Spinal cord (tissue), 10 donors: Measurements from ENCODE around the gene CIC. TPM values are rescaled to one million over a fixed set of nuclear protein-coding genes. Genes with fewer than 3 reads are reported as not detected.

Experiments
- DNase-seq, 6 donors: peaks; one replicate each; pipeline versions ENCODE4 v3.0.0 to v3.0.0-alpha.2; 2013 to 2015; ENCODE audit warnings: low spot score in 6 of 6, low read depth in 4 of 6
- H3K27ac ChIP-seq: one replicate; pipeline ENCODE4 v1.5.1; 2013; ENCODE audit warnings: low read depth, low read length, control low read depth
- H3K27me3 ChIP-seq: one replicate; pipeline ENCODE4 v1.6.1; 2013; ENCODE audit warnings: low read length; ENCODE audit not compliant: control insufficient read depth, insufficient read depth
- H3K36me3 ChIP-seq: one replicate; pipeline ENCODE4 v1.6.1; 2013; ENCODE audit warnings: low read length; ENCODE audit not compliant: control insufficient read depth, insufficient read depth
- H3K4me1 ChIP-seq: one replicate; pipeline ENCODE4 v1.6.1; 2013; ENCODE audit warnings: low read length; ENCODE audit not compliant: control insufficient read depth, insufficient read depth
- H3K4me3 ChIP-seq: one replicate; pipeline ENCODE4 v1.5.1; 2013; ENCODE audit warnings: low read depth, low read length, control low read depth
- H3K9me3 ChIP-seq: one replicate; pipeline ENCODE4 v1.6.1; 2013; ENCODE audit warnings: low read length; ENCODE audit not compliant: control insufficient read depth, insufficient read depth
- WGBS: methylation state at CpG from one replicate; pipeline ENCODE4 v1.1.5; 2013; ENCODE audit warnings: missing lambda C conversion rate; ENCODE audit not compliant: insufficient coverage; 5-methylcytosine and 5-hydroxymethylcytosine counted together
- polyA plus RNA-seq, 2 donors: library from polyadenylated mRNA; unstranded; fragments of 120-200 nt; gene quantifications; one replicate each; pipeline ENCODE4 v1.2.1, GENCODE V29; 2013; ENCODE audit not compliant: insufficient read length in 2 of 2
- total RNA-seq, 2 donors: library from RNA; depleted of rRNA in 1 of 2; stranded (reverse); fragments of 120-200 nt in 1 of 2; fragments of >200 nt in 1 of 2; gene quantifications; one replicate each; pipeline versions ENCODE4 v1.2.3 to v1.2.4, GENCODE V29; 2013 to 2014
- donor health status: healthy.

Gene CIC
- total and polyA plus RNA-seq, 4 donors: 21.0 to 91.1 (median 58.0) TPM

GRCh38 chr19:42269478-42270345, 660 bp downstream of the CIC start:
- Histone ChIP-seq H3K27ac (peak overlapping the region; percentile 89), H3K4me1 (peaks cover 42% of the 10 kb centered on the region)

GRCh38 chr19:42270346-42271044, 1.4 kb downstream of the CIC start:
- Histone ChIP-seq H3K9me3 (no peaks in the 10 kb centered on the region), H3K36me3 (peaks cover 49% of the 10 kb centered on the region), H3K27me3 (no peaks in the 10 kb centered on the region), H3K4me1 (peaks cover 49% of the 10 kb centered on the region), H3K27ac (peak overlapping the region; percentile 89), H3K4me3 (peak overlapping the region; percentile 55)
- no peak for DNase-seq
- WGBS: 62% methylated on average over 12 of the region's 18 CpGs

More at GRCh38 chr19:42269478-42270345, 660 bp downstream of the CIC start:
- Histone ChIP-seq H3K27me3 (no peaks in the 10 kb centered on the region), H3K4me3 (peak overlapping the region; percentile 55), H3K9me3 (no peaks in the 10 kb centered on the region), H3K36me3 (peaks cover 42% of the 10 kb centered on the region)
- 50% methylated on average over 10 of the region's 10 CpGs for WGBS
- DNase-seq: no peak

GRCh38 chr19:42271045-42271419, 2.0 kb downstream of the CIC start:
- H3K36me3 ChIP-seq: peaks cover 54% of the 10 kb centered on the region
- H3K27me3 ChIP-seq: no peaks in the 10 kb centered on the region
- H3K27ac ChIP-seq: peak overlapping the region; percentile 89
- no peak overlapping the region for H3K4me3 ChIP-seq
- DNase-seq: no peak
- no peaks in the 10 kb centered on the region for H3K9me3 ChIP-seq
- peaks cover 55% of the 10 kb centered on the region for H3K4me1 ChIP-seq
- WGBS: 65% methylated on average over 3 of the region's 3 CpGs

GRCh38 chr19:42271861-42272534, 2.9 kb downstream of the CIC start:
- H3K4me3 ChIP-seq: no peak overlapping the region
- 96% methylated on average over 31 of the region's 35 CpGs for WGBS
- no peak overlapping the region for H3K27ac ChIP-seq
- DNase-seq: no peak
- H3K9me3 ChIP-seq: no peaks in the 10 kb centered on the region
- H3K36me3 ChIP-seq: peaks cover 64% of the 10 kb centered on the region
- peaks cover 63% of the 10 kb centered on the region for H3K4me1 ChIP-seq
- no peaks in the 10 kb centered on the region for H3K27me3 ChIP-seq

DNA sequence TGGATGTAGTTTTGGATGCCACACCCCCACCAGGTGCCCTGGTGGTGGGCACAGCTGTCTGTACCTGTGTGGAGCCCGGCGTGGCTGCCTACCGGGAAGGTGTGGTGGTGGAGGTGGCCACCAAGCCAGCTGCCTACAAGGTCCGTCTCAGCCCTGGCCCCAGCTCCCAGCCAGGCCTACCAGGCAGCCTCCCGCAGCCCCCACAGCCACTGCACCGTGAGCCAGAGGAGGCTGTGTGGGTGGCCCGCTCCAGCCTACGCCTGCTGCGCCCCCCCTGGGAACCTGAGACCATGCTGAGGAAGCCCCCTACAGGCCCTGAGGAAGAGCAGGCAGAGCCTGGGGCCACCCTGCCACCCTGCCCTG, 3.5 kb downstream of the CIC start:
- Histone ChIP-seq H3K9me3 (no peaks in the 10 kb centered on the region), H3K4me3 (no peak overlapping the region), H3K36me3 (peaks cover 69% of the 10 kb centered on the region), H3K4me1 (peaks cover 68% of the 10 kb centered on the region), H3K27me3 (no peaks in the 10 kb centered on the region), H3K27ac (no peak overlapping the region)
- WGBS: 82% methylated on average over 7 of the region's 9 CpGs
- no peak for DNase-seq

- Histone ChIP-seq H3K9me3 (no peaks in the 10 kb centered on the region), H3K27ac (no peak overlapping the region), H3K4me1 (peaks cover 68% of the 10 kb centered on the region), H3K4me3 (no peak overlapping the region), H3K36me3 (peaks cover 74% of the 10 kb centered on the region), H3K27me3 (no peaks in the 10 kb centered on the region)
- no peak for DNase-seq
- 93% methylated on average over 22 of the region's 23 CpGs for WGBS
Measured at GRCh38 chr19:42272989-42273406, 3.9 kb downstream of the CIC start.

GRCh38 chr19:42273407-42274064, 4.5 kb downstream of the CIC start:
- 91% methylated on average over 43 of the region's 43 CpGs for WGBS
- Histone ChIP-seq H3K27me3 (no peaks in the 10 kb centered on the region), H3K4me3 (no peak overlapping the region), H3K4me1 (peaks cover 73% of the 10 kb centered on the region), H3K9me3 (no peaks in the 10 kb centered on the region), H3K36me3 (peaks cover 79% of the 10 kb centered on the region), H3K27ac (no peak overlapping the region)
- no peak for DNase-seq

- no peaks in the 10 kb centered on the region for H3K9me3 ChIP-seq
- peaks cover 82% of the 10 kb centered on the region for H3K36me3 ChIP-seq
- no peaks in the 10 kb centered on the region for H3K27me3 ChIP-seq
- 89% methylated on average over 22 of the region's 22 CpGs for WGBS
- no peak overlapping the region for H3K4me3 ChIP-seq
- DNase-seq: no peak
- H3K4me1 ChIP-seq: peaks cover 79% of the 10 kb centered on the region
- no peak overlapping the region for H3K27ac ChIP-seq
Measured at GRCh38 chr19:42274065-42274682, 5.1 kb downstream of the CIC start.

DNA sequence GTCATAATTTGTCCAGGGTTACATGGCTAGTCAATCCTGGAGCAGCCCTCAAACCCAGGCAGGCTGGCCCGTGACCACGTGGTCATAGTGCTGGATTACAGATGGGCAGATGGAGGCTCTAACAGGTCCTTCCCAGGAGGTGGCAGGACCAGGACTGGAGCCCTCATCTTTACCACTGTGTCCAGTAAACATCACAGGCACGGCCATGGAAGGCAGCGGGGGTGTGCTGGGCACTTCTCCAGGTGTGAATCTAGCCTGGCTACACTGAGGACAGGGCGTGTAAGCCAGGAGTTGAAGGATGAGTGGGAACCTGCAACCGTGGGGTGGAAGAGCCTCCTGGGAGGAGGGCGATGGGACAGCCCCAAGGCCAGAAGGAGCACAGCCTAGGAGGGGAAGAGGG, 6.1 kb downstream of the CIC start:
- Histone ChIP-seq H3K36me3 (peaks cover 80% of the 10 kb centered on the region), H3K9me3 (no peaks in the 10 kb centered on the region), H3K4me3 (no peak overlapping the region), H3K27me3 (no peaks in the 10 kb centered on the region), H3K4me1 (peaks cover 78% of the 10 kb centered on the region), H3K27ac (no peak overlapping the region)
- WGBS: 91% methylated on average over 7 of the region's 7 CpGs
- no peak for DNase-seq
